SU-DHL-6 (cell line): ENCODE results near the gene RBMS3.

ENCODE experiments used
- CTCF ChIP-seq: fragments of 200-600 bp; sonication (generic); IDR thresholded peaks from one replicate; pipeline ENCODE4 v1.5.1; 2017; ENCODE audit warnings: antibody characterized with exemption, mild to moderate bottlenecking, low read length, moderate library complexity; ENCODE audit not compliant: insufficient read depth, poor library complexity, severe bottlenecking
- EZH2phosphoT487 ChIP-seq: fragments of 200-600 bp; sonication (generic), shearing (Covaris generic); conservative IDR thresholded peaks from 2 replicates; pipeline ENCODE4 v1.6.1; 2018; ENCODE audit warnings: mild to moderate bottlenecking, antibody characterized with exemption, low read length, moderate library complexity, mixed read lengths

GRCh38 chr3:29655015-29655747 is 374.3 kb downstream of the RBMS3 start:
- no peak for TF ChIP-seq CTCF
- TF ChIP-seq EZH2phosphoT487, result no peak
